Fibroblast of lung (primary cell): ENCODE results near the gene ZNF575. TPM values are rescaled to one million over a fixed set of nuclear protein-coding genes. Genes with fewer than 3 reads are reported as not detected.

ENCODE experiments used
- DNase-seq, 2 donors: peaks; one replicate each; pipeline versions ENCODE4 v3.0.0 to v3.0.0-alpha.2; 2010; ENCODE audit warnings: low read depth in 2 of 2
- H2AFZ ChIP-seq: 2 replicates; pipeline ENCODE4 v1.5.1; 2012; ENCODE audit warnings: low read length, control low read depth, inconsistent platforms
- H3K27ac ChIP-seq: 2 replicates; pipeline ENCODE4 v1.5.1; 2011; ENCODE audit warnings: low read length, control low read depth; ENCODE audit not compliant: insufficient read depth
- H3K27me3 ChIP-seq: 2 replicates; pipeline ENCODE4 v1.5.1; 2011; ENCODE audit warnings: mild to moderate bottlenecking, low read length; ENCODE audit not compliant: control insufficient read depth, insufficient read depth
- H3K36me3 ChIP-seq: 2 replicates; pipeline ENCODE4 v1.5.1; 2011; ENCODE audit warnings: low read length; ENCODE audit not compliant: control insufficient read depth, insufficient read depth
- H3K4me1 ChIP-seq: 2 replicates; pipeline ENCODE4 v1.5.1; 2011; ENCODE audit warnings: low read length; ENCODE audit not compliant: control insufficient read depth, insufficient read depth; ENCODE audit errors: extremely low read depth
- H3K4me2 ChIP-seq: 2 replicates; pipeline ENCODE4 v1.5.1; 2011; ENCODE audit warnings: low read length, control low read depth; ENCODE audit not compliant: insufficient read depth; ENCODE audit errors: extremely low read depth
- H3K4me3 ChIP-seq, 4 experiments: fragments of 200-600 bp in 1 of 4; sonication (generic) in 1 of 4; replicated peaks in 1 of 4; 2 replicates each; pipeline ENCODE4 v1.5.1; 2011 to 2016; ENCODE audit warnings: low read length in 4 of 4, low read depth in 3 of 4, mild to moderate bottlenecking in 3 of 4, control low read depth in 2 of 4, inconsistent platforms in 1 of 4, mixed read lengths in 1 of 4; ENCODE audit not compliant: insufficient read depth in 1 of 4; ENCODE audit errors: control extremely low read depth in 1 of 4
- H3K79me2 ChIP-seq: 2 replicates; pipeline ENCODE4 v1.5.1; 2012; ENCODE audit warnings: mild to moderate bottlenecking, low read length, inconsistent platforms; ENCODE audit not compliant: control insufficient read depth, insufficient read depth
- H3K9ac ChIP-seq: 2 replicates; pipeline ENCODE4 v1.5.1; 2011; ENCODE audit warnings: mild to moderate bottlenecking, low read length, control low read depth; ENCODE audit not compliant: insufficient read depth
- H3K9me3 ChIP-seq: 2 replicates; pipeline ENCODE4 v1.5.1; 2012; ENCODE audit warnings: low read depth, low read length; ENCODE audit not compliant: control insufficient read depth, insufficient read depth
- H4K20me1 ChIP-seq: 2 replicates; pipeline ENCODE4 v1.5.1; 2011; ENCODE audit warnings: low read length; ENCODE audit not compliant: control insufficient read depth, insufficient read depth; ENCODE audit errors: extremely low read depth
- EZH2 ChIP-seq: IDR thresholded peaks from 2 replicates; pipeline ENCODE4 v1.5.1; 2012; ENCODE audit warnings: low read length, control low read depth, mild to moderate bottlenecking; ENCODE audit errors: missing control alignments
- polyA plus RNA-seq, 2 donors: library from polyadenylated mRNA; depleted of rRNA in 1 of 2; stranded (reverse) in 1 of 2; unstranded in 1 of 2; fragments of >200 nt; gene quantifications; 2 replicates each; pipeline ENCODE4 v1.2.1, GENCODE V29; 2011 to 2012; ENCODE audit warnings: missing spikeins in 1 of 2
- total RNA-seq: library from RNA; depleted of rRNA; stranded (reverse); fragments of >200 nt; gene quantifications from 2 replicates; pipeline ENCODE4 v1.2.1, GENCODE V29; 2014
- TF ChIP-seq, protein P1 (sequence below), 2 donors: IDR thresholded peaks in 1 of 2; conservative IDR thresholded peaks in 1 of 2; 1 replicate in 1 of 2; 2 replicates in 1 of 2; pipeline ENCODE4 v1.5.1; 2011 to 2012; ENCODE audit warnings: low read length in 2 of 2, control low read depth in 1 of 2, inconsistent platforms in 1 of 2, low read depth in 1 of 2, mild to moderate bottlenecking in 1 of 2

ZNF575 gene
- total and polyA plus RNA-seq, 2 donors (not counting 1 experiment from before 2014, with no cell fraction given), result 0.27 to 0.33 TPM

DNA sequence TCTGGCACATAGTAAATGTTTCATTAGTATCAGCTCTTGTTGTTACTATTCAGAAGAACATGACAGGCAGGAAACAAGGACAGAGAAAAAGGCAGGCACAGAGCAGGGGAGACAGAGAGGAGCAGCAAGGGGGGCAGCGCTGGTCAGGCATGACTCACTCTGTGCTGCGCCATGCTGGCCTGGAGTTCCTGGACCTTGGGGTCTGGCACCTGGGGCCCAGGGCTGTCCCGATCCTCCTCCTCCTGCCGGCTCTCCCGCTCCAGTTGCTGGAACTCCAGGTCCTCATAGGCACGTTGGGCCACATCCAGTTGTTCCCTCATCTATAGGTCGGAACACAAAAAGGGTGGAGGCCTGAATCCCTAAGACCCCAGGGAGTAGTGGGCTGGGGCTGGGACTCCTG, 36.0 kb upstream of the ZNF575 start:
- H3K27me3 ChIP-seq, result no peaks in the 10 kb centered on the region
- H3K36me3 ChIP-seq, result peaks cover 9% of the 10 kb centered on the region
- H3K4me2 ChIP-seq, result no peak overlapping the region
- H3K79me2 ChIP-seq, result no peaks in the 10 kb centered on the region
- no peaks in the 10 kb centered on the region for H4K20me1 ChIP-seq
- no peak for TF ChIP-seq EZH2
- TF ChIP-seq, protein P1, sequence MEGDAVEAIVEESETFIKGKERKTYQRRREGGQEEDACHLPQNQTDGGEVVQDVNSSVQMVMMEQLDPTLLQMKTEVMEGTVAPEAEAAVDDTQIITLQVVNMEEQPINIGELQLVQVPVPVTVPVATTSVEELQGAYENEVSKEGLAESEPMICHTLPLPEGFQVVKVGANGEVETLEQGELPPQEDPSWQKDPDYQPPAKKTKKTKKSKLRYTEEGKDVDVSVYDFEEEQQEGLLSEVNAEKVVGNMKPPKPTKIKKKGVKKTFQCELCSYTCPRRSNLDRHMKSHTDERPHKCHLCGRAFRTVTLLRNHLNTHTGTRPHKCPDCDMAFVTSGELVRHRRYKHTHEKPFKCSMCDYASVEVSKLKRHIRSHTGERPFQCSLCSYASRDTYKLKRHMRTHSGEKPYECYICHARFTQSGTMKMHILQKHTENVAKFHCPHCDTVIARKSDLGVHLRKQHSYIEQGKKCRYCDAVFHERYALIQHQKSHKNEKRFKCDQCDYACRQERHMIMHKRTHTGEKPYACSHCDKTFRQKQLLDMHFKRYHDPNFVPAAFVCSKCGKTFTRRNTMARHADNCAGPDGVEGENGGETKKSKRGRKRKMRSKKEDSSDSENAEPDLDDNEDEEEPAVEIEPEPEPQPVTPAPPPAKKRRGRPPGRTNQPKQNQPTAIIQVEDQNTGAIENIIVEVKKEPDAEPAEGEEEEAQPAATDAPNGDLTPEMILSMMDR (conservative IDR thresholded peaks at IDR 0.05 in 1 of 2, IDR thresholded peaks at IDR 0.05 in 1 of 2; ENCODE audit: low read depth in 1 of 2, low read length in 2 of 2), result no peak
- no peak overlapping the region for H3K27ac ChIP-seq
- DNase-seq, result no peak
- no peak overlapping the region for H2AFZ ChIP-seq
- H3K4me3 ChIP-seq, result no peak overlapping the region
- H3K9me3 ChIP-seq, result no peaks in the 10 kb centered on the region
- H3K4me1 ChIP-seq, result no peaks in the 10 kb centered on the region
- H3K9ac ChIP-seq, result no peak overlapping the region

DNA sequence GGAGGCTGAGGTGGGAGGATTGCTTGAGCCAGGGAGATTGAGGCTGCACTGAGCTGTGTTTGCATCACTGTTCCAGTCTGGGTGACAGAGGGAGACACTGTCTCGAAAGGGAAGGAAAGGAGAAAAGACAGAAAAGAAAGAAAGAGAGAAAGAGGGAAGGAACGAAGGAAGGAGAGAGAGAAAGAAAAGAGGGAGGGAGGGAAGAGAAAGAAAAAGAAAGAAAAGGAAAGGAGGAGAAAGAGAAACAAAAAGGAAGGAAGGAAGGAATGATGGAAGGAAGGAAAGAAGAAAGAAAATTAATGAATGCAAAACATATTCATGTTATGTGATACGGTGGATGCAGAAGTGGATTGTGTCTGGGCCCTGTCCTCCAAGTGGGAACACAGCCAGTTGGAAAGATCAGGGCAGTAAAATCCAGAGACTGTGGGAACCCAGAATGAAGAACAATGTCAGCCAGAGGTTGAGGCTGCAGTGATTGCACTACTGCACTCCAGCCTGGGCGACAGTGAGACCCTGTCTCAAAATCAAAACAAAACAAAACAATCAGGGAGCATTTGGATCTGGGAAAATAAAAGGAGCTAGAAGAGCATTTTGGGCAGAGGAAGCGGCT, 34.6 kb upstream of the ZNF575 start:
- Histone ChIP-seq H3K4me3 (no peak overlapping the region), H3K9ac (no peak overlapping the region), H3K9me3 (no peaks in the 10 kb centered on the region), H3K79me2 (no peaks in the 10 kb centered on the region), H2AFZ (no peak overlapping the region), H3K4me2 (no peak overlapping the region), H3K4me1 (peaks cover 5% of the 10 kb centered on the region), H3K27ac (no peak overlapping the region), H3K27me3 (no peaks in the 10 kb centered on the region), H3K36me3 (peaks cover 9% of the 10 kb centered on the region), H4K20me1 (no peaks in the 10 kb centered on the region)
- TF ChIP-seq EZH2, result no peak
- TF ChIP-seq, protein P1 (conservative IDR thresholded peaks at IDR 0.05 in 1 of 2, IDR thresholded peaks at IDR 0.05 in 1 of 2; ENCODE audit: low read depth in 1 of 2, low read length in 2 of 2), result no peak
- no peak for DNase-seq

DNA sequence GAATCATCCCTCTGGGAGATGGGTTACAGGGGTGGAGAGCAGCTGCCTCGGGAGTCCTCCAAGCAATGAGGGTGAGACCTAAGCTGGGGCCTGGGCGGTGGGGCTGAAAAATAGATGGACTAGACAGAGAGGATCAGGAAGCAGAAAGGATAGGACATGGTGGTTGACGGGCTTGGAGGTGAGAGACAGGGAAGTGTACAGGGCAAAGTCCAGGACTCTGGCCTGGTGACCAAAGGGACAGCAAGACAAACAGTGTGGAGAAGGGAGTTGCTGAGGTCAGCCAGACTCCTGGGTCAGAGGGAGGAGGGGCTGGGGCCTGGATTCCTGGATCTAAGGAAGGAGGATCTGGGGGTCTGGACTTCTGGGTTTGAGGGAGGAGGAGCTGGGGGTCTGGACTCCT, 33.9 kb upstream of the ZNF575 start:
- Histone ChIP-seq H3K4me3 (no peak overlapping the region), H3K9ac (no peak overlapping the region), H3K9me3 (no peaks in the 10 kb centered on the region), H3K27ac (no peak overlapping the region), H2AFZ (no peak overlapping the region), H4K20me1 (no peaks in the 10 kb centered on the region), H3K4me2 (no peak overlapping the region), H3K79me2 (no peaks in the 10 kb centered on the region), H3K27me3 (no peaks in the 10 kb centered on the region), H3K36me3 (peaks cover 9% of the 10 kb centered on the region), H3K4me1 (peaks cover 5% of the 10 kb centered on the region)
- no peak for DNase-seq
- TF ChIP-seq, protein P1 (conservative IDR thresholded peaks at IDR 0.05 in 1 of 2, IDR thresholded peaks at IDR 0.05 in 1 of 2; ENCODE audit: low read depth in 1 of 2, low read length in 2 of 2), result no peak
- no peak for TF ChIP-seq EZH2
